Measurements from ENCODE around the gene DPH1.
"Not testable (repeated sequence)": the region's sequence is repeated elsewhere in the genome, so short reads cannot be mapped to it uniquely, and the experiment has no call there.

The DPH1 gene

DNA sequence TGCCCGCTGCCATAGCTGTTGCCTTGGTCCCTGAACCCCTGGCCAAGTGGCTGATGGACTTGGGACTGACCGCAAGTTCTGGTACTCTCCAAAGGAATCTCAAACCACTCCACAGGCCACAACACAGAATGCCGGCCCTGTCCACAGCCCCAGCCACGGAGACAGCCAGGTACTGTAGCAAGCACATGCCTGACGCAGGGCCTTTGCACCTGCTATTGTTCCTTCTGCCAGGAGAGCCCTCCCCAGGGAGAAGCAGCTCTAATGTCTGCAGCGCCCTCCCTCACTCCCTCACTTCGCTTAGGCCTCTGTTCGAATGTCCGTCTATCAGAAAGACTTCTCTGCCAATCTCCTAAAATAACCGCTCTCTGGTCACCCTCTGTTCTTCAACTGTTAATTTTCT is 20.2 kb upstream of the DPH1 start:
- no peak for DNase-seq

DNA sequence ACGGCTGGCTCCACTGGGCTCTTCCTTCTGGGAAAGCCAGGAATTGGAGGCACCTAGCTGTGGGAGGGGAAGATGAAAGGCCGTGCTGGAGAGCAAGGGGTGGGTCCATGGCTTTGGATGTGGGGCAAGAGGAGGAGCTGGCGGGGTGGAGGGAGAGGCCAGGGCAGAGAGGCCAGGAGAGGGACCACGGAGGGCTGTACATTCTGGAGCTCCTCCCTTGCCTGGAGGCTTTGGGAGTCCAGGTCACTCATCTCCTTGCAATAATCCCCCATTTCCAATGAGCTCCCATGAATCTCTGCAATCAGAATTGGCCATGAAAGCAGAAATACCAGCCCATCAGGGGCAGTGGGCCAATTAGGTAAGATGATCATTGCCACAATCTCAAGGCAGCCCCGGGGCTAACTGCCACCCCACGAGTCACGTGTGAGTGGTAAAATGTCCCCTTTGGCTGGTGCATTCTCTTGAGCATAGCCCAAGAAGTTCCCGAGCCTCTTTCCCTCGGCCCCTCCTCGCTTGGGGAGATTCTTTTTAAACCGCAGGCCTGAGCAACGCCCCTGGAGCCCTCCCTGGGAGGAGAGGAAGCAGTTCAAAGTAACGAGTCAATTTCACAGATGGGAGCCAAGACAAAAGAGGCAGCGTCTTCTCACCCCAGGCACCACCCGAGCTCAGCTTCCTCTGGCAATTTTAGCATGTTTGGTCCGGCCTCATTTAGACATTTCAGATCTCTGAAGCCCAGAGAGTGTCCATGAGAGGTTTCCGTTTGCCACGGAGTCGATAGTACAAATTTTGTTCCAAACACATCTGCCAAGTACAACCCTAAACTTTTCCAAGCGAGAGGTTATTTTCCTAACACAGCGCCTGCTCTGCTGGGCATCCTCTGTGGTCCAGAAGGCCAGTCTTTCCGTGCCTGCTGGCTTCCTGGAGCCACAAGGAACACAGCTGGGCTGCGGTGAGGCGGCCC is 18.3 kb upstream of the DPH1 start:
- no peak for DNase-seq

DNA sequence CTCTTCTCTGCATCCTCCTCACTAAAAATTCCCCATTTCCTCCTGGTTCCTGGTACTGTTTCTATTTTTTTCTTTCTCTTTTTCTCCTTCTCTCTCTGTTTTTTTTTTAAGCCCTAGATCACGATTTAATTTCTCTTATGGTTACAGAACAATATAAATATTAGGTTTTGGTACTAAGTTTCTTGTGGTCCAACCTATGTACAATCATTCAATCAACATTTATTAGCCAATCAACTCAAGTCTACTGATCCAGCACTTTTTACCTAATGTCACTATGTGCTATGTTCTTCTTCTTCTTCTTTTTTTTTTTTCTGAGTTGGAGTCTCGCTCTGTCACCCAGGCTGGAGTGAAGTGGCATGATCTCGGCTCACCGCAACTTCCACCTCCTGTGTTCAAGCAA is 17.5 kb upstream of the DPH1 start:
- DNase-seq: no peak

DNA sequence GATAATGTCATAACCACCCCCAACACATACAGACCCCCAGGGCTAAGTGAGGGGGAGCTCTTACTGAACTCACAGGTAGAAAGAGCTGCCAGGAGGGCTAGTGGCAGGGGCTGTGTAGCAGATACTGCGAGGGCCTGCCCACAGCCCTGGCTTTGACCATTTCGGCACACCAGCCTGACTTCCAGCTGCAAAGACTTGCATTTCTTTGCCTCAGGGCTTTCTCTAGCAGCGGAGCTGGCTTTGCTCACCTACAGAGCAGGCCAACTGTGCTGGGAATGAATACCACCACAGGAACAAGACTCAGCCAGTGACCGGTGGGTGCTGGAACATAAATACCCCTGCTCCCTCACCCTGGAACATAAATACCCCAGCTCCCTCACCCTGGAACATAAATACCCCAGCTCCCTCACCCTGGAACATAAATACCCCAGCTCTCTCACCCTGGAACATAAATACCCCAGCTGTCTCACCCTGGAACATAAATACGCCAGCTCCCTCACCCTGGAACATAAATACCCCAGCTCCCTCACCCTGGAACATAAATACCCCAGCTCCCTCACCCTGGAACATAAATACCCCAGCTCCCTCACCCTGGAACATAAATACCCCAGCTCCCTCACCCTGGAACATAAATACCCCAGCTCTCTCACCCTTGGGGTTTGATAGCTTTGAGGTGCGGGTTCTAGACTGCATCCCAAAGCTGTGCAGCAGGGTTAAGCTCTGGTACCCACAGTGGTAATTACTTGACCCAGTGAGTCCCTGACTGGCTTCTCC is 16.5 kb upstream of the DPH1 start:
- not testable (repeated sequence) for DNase-seq

DNA sequence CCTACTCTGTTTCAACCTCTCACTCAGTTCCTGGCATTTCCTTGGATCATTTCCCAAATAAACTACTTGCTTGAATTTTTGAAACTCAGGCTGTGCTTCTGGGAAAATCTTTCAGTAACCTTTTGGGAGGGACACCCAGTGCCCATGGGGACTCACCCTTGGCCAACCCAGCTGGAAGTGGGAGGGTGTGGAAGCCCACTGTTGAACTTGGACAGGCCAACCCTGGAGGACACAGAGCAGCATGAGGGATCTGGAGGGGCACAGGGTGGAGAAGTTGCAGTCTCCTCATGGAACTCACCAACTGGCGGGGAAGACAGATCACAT is 16.0 kb upstream of the DPH1 start:
- DNase-seq: no peak

DNA sequence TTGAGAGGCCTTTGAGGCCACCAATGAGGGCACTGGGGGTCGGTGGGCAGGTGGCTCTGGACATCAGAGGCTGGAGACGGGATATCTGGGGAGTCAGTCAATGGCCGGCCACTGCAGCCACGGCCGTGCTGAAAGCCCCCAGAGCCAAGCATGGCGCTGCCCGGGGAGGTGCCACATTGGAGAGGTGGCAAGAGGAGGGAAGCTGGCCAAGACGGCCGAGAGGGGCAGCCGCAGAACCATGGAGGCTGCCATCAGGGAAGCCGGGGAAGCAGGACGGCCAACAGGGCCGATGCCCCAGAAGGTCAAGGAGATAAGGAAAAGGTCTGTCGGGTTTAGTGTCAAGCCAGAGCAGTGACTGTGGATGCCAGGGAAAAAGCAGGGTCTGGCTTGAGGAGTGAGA is 14.6 kb upstream of the DPH1 start:
- DNase-seq: no peak

DNA sequence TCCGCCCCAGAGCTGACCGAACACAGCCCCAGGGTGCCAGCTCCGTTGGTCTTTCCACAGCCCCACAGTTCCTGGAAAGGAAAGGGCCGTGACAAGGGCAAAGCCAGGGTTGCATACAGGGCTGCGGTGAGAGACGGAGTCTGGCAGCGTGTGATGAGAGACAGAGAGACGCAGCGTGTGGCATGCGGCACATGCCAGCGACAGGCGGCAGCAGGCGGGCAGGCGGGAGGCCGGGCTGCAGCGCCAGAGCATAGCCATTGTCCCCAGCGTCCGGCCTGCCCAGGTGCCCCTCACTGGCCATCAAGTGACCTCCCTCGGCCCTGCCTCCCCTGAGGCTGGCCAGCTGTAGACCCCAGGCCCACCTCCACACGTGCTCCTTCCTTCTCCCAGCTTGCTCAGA is 13.5 kb upstream of the DPH1 start:
- DNase-seq: no peak

DNA sequence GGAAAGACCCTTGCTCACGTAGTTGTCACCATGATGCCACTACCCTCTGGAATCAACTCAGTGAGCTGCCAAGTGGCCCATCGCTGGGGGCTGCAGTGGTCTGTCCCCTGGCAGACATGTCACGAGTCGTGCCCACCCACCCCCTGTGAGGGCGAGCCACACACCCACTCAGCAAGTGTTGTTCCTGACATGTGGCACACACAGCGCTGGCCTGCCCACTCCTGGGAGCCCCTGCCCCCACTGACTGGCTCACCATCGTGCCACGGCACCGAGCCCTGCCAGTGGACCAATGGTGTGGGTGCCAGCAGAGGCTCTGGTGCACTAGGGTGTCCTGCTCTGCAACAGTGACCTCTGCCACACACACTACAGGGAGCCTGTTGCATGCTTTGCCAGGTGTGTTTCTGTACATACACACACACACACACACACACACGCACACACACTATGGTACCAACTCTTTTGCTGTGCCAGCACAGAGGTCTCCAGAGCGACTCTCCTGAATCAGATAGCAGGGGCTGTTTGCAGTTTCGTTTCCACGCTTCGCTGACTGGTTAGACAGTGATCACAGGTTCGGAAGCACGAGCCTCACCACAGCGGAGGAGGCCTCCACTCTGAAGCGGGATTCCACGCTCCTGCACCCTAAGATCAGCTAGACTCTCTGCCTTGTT is 12.5 kb upstream of the DPH1 start:
- peak; percentile 25 for DNase-seq

DNA sequence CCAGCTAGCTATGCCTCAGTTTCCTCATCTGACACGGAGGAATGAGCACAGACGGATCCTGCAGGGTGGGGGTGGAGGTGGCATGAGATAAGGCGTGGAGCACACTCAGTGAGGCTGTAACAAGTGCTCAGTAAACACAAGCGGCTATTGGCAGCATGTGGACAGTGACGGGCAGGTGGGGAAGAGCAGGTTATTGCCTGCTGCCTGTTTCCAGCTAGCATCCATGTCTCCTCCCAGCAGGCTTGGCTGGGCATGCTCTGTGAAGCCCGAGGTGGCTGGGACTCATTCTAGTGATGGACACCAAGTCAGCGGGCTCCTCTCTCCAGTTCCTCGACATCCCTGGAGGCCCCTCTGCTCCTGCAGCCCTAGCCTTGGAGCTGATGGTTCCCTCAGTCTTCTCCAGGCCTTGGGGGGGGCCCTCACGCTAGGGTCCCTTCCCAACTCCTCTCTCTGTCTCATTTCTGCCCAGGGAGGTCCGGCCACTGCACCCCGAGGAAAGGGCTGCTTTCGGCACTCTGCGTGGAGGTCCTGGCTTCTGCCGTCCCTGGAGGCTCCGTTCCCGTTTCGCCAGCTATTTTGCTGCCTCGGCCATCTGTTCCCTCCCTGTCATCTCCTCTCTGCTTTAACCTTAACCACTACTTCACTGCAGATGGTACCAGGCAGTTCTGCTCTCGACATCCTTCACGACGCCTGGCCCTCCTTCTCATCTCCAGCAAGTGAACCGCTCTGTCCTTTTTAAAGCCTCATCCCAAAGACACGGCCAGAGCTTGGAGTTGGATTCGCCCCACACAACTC is 11.0 kb upstream of the DPH1 start:
- DNase-seq: peak; percentile 48

DNA sequence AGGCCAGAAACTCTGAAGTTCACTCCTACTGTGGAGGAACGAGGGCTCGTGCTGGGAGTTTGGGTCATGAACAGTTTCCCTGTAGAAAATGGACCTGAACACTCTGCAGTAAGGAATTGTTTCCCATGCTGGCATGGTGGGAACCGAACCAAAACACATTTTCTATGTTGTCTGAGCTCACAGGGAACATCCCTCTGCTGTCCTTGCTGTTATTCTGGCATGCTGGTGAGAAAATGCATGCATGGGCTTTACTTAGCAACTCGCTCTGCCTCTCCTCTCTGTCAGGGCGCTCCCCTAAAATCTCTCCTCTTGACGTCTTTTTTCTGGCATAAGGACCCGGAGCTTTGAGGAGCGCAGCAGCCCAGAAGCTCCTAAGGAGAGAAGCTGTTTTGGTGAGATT is 10.2 kb upstream of the DPH1 start:
- DNase-seq: no peak

DNA sequence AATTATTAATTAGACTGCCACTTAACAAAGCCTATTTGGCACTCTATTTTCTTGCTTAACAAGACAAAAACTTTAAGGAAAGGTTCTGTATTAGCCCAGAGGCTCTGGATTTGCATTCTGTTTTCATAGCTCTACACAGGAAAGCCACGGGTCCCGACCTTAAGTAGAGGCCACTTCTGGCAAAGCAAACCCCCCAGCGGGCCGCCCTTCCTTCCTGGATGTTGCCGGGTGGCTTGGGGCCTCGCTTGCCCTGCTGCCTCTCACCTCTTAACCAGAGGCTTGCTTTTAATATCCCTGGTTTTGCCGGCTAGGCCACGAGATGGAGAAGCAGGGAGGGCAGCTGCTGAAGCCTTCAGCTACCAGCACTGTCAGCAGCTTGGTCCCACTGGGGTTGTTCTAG is 9.2 kb upstream of the DPH1 start:
- no peak for DNase-seq

DNA sequence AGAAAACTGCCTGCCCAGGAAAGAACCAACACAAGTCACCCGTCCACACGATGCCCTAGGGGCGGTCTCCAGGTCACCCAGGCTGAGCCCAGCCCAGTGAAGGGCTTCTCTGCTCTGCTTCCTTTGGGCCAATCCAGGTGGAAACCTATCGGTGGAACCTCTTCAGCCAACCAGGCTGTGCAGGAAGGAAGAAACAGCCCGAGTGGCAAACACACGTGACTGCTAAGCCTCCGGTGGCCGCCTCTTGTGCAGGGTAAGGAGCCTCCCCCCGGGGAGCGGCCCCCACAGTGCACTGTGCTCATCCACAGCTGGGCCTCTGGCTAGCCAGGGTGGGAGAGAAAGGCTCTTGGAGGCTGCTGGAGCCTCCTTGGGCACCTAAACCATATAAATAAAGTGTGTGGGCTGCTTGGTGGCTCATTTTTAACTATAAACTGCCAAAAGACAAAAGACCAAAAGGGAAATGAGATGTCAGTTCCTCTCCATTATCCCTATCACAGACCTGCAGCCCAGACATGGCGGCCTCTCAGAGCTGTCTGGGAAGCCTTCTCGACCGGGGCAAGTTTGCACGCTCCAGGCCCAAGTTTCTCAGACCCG is 7.2 kb upstream of the DPH1 start:
- DNase-seq: no peak

DNA sequence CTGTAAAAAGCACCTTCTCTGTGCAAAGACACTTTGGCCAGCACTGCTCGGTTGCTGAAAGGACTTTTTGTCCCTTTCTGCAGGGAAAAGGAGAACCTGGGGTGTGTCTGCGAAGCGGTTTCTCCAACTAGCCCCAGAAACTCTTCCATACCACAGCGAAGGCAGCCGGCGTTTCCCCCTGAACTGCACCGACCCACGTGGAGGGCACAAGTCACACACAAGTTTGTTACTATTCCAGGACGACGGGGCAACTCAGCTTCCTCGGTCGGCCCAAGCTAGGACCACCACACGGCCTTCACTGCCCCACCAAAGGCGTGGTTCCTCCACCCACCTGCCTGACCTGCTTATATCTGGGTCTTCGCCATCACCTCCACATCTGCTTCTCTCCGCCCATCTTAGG is 6.7 kb upstream of the DPH1 start:
- no peak for DNase-seq

DNA sequence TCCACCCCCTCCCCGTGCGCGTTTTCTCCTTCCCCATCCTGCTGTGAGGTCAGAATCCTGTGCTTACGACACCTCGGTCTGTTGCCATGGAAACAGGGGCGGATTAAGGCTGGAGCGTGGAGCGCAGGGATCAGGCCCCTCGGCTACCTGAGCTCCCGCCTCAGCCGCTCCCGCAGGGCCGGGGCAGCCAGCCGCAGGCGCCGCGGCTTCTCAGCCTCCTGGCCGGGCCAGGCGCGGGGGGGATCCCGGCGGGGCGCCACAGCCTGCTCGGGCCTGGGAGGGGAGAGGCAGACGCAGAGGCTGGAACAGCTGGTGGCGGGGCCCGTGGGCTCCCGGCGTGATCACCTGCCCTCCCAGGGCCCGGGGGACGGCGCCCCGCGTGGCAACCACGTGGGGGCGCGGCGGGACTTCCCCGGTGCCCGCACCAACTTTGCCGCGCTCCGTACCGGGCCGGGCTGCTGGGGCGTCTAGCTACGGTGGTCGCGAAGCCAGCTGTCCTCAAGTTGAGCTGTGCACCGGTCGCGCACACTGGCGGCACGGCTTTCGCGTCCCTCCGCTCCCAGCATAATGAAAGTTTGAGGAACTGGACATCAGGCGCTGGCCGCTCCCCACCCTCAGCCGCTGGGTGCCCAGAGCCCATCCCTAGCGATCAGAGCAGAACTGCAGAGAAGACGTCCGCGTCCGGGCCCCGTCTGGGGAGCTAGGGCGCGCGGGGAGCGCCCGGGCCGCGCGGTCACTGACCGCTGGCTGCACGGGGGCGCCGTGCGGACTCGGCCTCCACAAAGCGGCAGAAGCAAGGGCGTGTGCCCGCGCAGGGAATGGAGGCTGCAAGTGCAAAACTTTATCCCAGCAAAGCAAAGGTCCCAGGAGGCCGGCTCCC is 6.0 kb upstream of the DPH1 start:
- DNase-seq: no peak

DNA sequence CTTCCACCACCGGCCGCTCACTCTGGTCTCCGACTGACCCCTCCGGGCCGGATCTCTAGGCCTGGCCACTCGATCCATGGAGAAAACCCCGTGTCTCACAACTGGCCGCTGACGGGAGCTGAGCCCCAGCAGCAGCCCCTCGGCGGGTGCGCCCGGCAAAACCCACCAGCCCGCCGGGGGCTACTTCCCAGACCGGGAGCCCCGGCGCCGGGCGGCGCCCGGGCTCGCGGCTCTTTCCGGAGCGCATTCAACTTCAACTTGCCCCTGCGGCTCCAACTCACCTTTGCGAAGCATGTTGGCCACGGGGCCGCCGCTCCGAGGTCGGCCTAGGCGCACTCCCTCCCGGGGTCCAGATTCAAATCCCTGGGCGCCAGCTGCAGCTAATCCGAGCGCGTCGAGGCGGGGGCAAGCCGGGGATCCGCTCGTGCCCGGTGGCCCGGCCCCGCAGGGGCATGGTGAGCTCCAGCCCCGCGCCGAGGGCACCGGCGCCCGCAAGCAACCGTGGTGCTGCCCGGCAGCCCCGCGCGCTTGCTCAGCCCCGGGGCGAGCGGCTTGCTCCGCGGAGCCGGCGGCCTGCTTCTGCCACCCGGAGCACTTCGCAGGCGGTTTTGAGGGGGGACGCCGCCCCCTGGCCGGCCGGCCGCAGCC is 5.3 kb upstream of the DPH1 start:
- DNase-seq: no peak

DNA sequence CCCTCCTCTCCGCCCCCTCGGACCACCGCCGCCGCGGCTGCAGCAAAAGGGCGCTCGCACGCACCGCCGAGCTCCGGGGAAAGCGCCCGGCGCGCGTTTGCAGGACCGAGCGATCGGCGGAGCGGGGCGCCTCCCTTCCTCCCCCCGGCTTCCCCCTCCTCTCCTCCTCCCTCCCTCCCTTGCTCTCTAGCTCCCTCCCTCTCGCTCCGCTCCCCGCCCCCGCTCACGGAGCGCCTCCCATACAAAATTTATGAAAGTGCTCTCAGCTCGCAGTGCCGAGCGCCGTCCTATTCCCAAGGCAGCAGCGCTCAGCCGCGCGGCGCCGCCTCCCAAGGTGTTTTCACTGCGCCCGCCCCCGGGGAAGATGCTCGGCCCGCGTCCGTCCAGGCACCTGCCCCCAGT is 4.7 kb upstream of the DPH1 start, which contains the start of gene RTN4RL1:
RTN4RL1 (minus strand) TSS at position 115 of the 402 bp plus-strand sequence. CDS start 469 bp downstream, outside the sequence.
- DNase-seq: peak; percentile 73

DNA sequence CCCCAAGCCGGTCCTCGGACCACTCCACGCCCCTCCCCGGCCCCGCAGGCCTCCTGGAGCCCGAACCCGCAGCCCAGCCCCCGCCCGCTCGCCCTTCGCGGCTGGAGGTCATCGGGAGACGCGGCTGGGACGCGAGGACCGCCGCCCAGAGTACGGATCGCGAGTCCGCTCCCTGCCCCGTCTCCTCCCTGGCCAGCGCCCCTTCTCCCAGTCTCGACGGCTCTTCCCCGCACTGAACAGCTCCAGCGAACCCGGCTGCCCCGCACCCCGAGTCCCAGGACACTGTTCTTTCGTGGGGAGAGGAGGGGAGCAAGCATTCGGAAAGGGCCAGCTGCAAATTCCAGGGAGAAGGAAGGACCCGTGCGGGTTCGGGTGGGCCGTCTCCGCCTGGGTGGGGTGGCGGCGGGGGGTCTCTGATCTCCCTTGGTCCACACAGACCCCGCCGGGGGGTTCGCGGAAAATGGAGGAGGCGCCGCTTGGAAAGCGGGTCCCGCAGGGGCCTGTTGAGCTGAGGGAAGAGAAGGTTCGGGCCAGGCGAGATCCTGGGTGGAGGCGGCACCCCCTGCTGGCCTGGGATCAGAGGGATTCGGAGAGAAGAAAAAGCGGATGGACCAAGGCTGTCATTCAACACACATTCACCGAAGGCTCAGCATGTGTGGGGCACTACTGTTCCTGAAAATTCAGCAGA is 4.2 kb upstream of the DPH1 start:
- peak; percentile 85 for DNase-seq

DNA sequence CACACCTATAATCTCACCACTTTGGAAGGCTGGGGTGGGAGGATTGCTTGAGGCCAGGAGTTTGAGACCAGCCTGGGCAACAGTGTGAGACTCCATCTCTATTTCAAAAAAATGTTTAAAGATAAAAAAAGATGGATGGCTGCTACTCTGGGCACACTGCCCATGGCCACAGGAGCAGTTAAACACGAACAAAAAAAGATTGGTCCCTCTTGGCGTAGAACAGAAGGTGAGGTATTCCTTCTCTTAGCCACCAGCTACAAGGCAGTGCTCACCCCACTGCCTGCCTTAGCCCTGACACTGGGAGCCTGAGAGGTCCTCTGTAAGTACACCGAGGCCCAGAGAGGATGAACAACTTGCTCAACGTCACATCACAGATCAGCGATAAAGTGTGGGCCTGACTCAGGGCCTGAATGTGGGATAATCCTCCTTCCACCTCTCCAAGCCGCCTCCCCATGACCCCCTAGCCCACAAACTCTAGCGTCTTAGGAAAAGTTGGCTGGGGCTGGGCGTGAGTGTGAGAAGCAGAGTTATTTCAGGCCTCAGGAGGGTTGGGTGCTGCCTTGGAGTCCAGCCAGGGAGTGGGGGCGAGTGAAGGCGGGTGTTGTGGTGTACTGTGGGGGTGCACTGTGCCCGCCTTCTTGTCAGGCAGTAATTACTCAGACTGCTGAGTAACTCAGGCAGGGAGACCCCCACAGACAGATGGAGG is 2.3 kb upstream of the DPH1 start:
- no peak for DNase-seq

DNA sequence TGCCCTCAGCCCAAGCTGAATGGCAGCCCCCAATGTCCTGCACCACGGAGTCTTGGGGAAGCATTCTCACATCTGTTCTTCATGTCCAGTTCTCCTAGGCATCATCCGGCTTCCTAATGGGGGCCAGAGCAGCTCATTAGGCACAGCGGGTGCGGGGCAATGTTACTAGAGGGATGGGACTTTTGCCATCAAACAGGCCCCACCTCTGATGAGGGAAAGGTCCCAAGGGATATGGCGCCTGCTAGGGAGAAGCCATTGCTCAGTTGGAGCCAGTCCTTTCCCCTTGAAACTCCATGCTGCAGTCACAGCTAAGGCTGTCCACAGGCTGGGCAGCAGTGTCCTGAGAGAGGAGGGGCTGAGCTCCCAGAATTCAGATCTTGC is 1.7 kb upstream of the DPH1 start:
- no peak for DNase-seq

DNA sequence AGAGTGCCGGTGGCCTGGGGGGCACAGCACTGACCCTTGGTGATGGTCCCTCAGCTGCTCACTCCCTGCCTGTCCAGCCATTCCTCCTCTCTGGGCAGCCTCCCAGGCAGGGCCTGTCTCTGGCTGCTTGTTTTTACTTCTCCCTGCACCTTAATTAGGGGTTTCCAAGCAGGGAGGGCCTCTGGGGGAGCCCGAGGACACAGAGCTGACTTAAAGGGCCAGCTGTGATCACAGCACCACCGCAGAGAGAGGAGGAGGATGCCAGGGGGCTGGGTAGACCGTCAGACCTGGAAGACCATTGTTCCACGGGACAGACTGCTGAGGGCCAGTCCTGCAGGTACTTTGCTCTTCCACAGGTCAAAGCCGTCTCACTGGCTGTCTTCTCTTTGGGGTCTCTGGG is 1.2 kb upstream of the DPH1 start:
- no peak for DNase-seq

All from NCI-H1694 treated with DMSO at 0.1 percent for 48 hours (cell line).